ENCODE results near the gene ATL2. TPM values are rescaled to one million over a fixed set of nuclear protein-coding genes. Genes with fewer than 3 reads are reported as not detected.
"Not testable (repeated sequence)": the region's sequence is repeated elsewhere in the genome, so short reads cannot be mapped to it uniquely, and the experiment has no call there.

ATL2 gene
- total RNA-seq, result 10 to 100 TPM; 56.9 to 63.9 (median 60.2) TPM

GRCh38 chr2:38377050-38377828, at the start of gene ATL2:
TSS of gene ATL2 (minus strand) at chr2:38377273. CDS start at chr2:38377260, 13 bp downstream.
- ATAC-seq (peak; percentile 87), DNase-seq (peak; percentile 90)
- H3K27me3 Mint-ChIP-seq (ENCODE audit: low read depth), result peaks cover 2% of the 10 kb centered on the region
- no peaks in the 10 kb centered on the region for H3K9me3 Mint-ChIP-seq
- peak within 1 kb of the TSS; percentile 87 for H3K4me3 Mint-ChIP-seq
- no peaks in the 10 kb centered on the region for H3K36me3 Mint-ChIP-seq (ENCODE audit: insufficient read depth)
- H3K4me1 Mint-ChIP-seq (ENCODE audit: low read depth), result peaks cover 61% of the 10 kb centered on the region

DNA sequence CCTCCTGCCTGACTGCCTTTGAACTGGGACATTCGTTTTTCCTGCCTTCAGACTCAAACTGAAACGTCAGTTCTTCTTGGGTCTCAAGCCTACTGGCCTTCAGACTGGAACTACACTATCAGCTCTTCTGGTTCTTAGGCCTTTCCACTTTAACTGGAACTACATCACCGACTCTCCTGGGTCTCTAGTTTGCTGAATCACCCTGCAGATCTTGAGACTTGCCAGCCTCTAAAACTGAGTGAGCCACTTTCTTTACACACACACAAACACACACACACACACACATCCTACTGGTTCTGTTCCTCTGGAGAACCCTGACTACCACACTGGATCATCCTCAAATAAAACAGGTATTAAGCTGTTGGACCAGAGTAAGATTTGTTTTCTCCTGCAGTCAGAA, 46.7 kb upstream of the ATL2 start:
- no peak for ATAC-seq
- no peaks in the 10 kb centered on the region for H3K9me3 Mint-ChIP-seq

DNA sequence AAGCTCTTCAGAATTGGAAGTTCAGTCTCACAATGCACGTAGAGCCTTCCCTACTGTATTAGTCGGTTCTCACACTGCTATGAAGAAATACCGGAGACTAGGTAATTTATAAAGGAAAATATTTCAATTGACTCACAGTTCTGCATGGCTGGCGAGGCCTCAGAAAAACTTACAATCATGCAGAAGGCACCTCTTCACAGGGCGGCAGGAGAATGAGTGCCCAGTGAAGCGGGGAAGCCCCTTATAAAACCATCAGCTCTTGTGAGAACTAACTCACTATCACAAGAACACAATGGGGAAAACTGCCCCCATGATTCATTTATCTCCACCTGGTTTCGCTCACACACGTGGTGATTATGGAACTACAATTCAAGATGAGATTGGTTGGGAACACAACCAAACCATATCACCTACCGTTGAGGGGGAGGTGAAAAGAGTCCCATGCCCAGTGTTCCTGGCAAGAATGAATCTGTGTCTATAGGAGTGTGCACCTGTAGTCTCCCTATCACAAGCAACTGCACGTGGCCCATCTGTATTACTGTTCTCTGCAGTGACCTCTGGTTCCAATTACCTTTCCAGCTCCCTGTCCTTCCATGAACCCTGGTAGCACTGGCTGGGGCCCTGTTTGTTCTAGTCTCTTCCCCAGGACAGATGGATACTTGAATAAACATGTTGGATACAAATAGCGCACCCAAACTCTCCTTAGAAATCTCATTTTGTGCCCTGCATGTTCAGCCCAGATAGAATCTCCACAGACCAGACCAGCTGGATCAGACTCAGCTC, 44.4 kb upstream of the ATL2 start:
- Mint-ChIP-seq H3K4me3 (no peak overlapping the region), H3K27me3 (ENCODE audit: low read depth) (peaks cover 6% of the 10 kb centered on the region), H3K9me3 (no peaks in the 10 kb centered on the region), H3K36me3 (ENCODE audit: insufficient read depth) (no peaks in the 10 kb centered on the region), H3K4me1 (ENCODE audit: low read depth) (no peaks in the 10 kb centered on the region)
- ATAC-seq (no peak), DNase-seq (no peak)

More for the DNA sequence above, 46.7 kb upstream of the ATL2 start:
- Mint-ChIP-seq H3K36me3 (ENCODE audit: insufficient read depth) (no peaks in the 10 kb centered on the region), H3K4me3 (no peak overlapping the region), H3K4me1 (ENCODE audit: low read depth) (no peaks in the 10 kb centered on the region), H3K27me3 (ENCODE audit: low read depth) (peaks cover 6% of the 10 kb centered on the region)
- no peak for DNase-seq

DNA sequence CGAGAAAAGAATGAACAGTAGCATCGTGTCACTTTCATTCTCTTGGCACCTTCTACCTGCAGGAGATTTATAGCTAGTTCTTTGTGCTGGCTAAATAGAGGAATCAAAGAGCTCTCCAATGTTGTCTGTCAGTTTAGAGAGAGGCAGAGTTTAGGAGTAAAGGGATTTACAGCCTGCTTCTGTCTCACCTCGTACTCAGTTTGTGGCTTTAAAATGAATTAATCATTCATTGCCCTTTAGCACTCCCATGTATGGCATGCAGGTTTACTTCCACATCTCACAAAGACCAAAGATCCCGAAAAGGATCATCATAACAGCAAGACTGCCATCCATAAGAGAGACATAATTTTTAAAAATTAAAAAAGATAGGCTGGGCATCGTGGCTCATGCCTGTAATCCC, 42.4 kb upstream of the ATL2 start:
- H3K9me3 Mint-ChIP-seq, result no peaks in the 10 kb centered on the region
- H3K36me3 Mint-ChIP-seq (ENCODE audit: insufficient read depth), result no peaks in the 10 kb centered on the region
- no peak overlapping the region for H3K4me3 Mint-ChIP-seq

DNA sequence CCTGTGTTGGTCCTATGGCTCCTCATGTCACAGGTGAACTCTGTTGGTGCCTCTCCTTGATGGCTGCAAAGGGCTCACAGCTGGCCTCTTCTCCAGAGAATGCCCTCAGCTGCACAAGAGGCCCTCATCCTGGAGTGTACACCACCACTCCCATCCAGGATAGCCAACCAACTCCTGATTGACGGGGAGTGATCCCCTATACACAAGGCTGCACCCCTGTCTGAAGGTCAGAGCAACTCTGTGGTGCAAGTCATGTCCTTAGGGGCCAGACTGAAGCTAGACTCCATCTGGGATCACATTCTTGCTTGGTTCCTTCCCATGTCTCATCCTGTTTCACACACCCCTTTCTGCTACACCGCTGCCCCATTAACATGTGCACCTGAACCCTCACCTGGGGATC, 41.7 kb upstream of the ATL2 start:
- ATAC-seq, result no peak
- H3K4me3 Mint-ChIP-seq, result no peak overlapping the region

More for the DNA sequence above, 42.4 kb upstream of the ATL2 start:
- ATAC-seq (no peak), DNase-seq (no peak)
- Mint-ChIP-seq H3K4me1 (ENCODE audit: low read depth) (no peaks in the 10 kb centered on the region), H3K27me3 (ENCODE audit: low read depth) (peaks cover 2% of the 10 kb centered on the region)

DNA sequence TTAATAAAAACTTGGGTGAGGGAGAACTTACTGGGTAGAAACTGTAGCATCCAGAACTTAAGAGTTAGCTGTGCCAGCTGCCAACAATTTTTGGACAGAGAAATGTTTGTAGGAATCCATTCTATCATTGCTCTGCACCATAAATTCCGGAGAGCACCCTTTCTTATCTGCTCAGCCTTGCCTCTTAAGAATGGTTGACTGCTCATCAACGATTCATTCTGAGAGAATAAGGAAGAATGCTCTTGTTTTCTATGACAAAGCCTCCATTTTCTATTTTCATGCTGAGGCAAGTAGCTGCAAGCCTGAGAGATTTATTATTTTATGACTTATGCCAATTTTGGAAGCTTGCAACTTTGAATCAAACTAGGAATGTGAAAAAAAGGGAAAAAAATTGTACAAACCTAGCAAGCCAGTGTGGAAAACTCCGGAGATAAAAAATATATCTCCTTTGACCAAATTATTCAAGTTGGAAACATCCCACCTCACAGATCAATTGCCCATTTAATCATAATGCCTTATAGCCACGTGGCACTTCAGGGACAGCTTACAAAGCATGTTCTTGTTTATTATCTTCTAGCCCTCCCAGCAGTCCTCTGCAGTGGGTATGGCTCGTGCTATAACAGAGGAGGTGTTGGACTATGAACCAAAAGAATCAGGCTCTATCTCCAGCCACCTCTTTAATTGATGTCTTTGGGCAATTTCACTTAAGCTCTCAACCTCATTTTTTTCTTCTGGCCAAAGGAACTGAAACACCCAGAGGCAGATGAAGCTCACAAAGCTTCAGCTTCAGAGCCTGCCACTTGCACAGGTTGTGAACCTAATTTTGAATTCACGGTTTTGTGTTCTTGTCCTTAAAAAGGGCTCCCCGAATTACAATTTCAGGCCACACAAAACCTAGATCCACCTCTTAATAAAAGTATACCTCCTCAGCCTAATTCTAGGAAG, 40.9 kb upstream of the ATL2 start:
- H3K36me3 Mint-ChIP-seq (ENCODE audit: insufficient read depth), result no peaks in the 10 kb centered on the region
- ATAC-seq (no peak), DNase-seq (no peak)

More for the DNA sequence above, 41.7 kb upstream of the ATL2 start:
- H3K27me3 Mint-ChIP-seq (ENCODE audit: low read depth), result peaks cover 2% of the 10 kb centered on the region
- H3K9me3 Mint-ChIP-seq, result no peaks in the 10 kb centered on the region
- no peaks in the 10 kb centered on the region for H3K36me3 Mint-ChIP-seq (ENCODE audit: insufficient read depth)
- no peak for DNase-seq
- H3K4me1 Mint-ChIP-seq (ENCODE audit: low read depth), result no peaks in the 10 kb centered on the region

DNA sequence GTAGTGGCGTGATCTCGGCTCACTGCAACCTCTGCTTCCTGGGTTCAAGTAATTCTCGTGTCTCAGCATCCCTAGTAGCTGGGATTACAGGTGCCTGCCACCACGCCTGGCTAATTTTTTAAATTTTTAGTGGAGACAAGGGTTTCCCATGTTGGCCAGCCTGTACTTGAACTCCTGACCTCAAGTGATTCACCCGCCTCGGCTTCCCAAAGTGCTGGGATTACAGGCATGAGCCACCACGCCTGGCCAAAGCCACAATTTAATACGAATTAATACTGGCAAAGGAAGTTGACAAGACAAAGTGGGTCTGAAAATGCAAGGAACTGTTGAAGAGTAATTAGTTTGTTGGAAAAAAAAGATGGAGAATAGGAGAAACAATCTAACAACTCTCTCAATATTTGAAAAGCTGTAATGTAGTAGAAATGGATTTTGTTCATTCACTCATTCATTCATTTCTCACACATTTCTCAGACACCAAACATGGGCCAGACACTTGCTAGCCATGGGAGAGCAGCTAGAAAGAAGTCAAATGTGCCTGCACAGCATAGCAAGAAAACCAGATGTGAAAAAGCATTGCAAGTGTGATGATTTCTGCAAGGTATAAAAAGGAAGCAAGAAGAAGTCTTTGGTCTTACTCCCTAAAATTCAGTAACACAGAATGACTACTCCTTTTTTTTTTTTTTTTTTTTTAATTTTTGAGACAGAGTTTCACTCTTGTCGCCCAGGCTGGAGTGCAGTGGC, 39.4 kb upstream of the ATL2 start:
- no peak overlapping the region for H3K4me3 Mint-ChIP-seq
- peaks cover 2% of the 10 kb centered on the region for H3K27me3 Mint-ChIP-seq (ENCODE audit: low read depth)
- H3K36me3 Mint-ChIP-seq (ENCODE audit: insufficient read depth), result no peaks in the 10 kb centered on the region
- peaks cover 8% of the 10 kb centered on the region for H3K9me3 Mint-ChIP-seq
- no peak for ATAC-seq
- DNase-seq, result no peak
- no peaks in the 10 kb centered on the region for H3K4me1 Mint-ChIP-seq (ENCODE audit: low read depth)

More for the DNA sequence above, 40.9 kb upstream of the ATL2 start:
- Mint-ChIP-seq H3K9me3 (no peaks in the 10 kb centered on the region), H3K4me1 (ENCODE audit: low read depth) (no peaks in the 10 kb centered on the region), H3K27me3 (ENCODE audit: low read depth) (peaks cover 2% of the 10 kb centered on the region), H3K4me3 (no peak overlapping the region)

- Mint-ChIP-seq H3K4me3 (no peak overlapping the region), H3K27me3 (ENCODE audit: low read depth) (peaks cover 2% of the 10 kb centered on the region), H3K4me1 (ENCODE audit: low read depth) (no peaks in the 10 kb centered on the region), H3K36me3 (ENCODE audit: insufficient read depth) (no peaks in the 10 kb centered on the region), H3K9me3 (peaks cover 8% of the 10 kb centered on the region)
- DNase-seq (no peak), ATAC-seq (no peak)
Measured at GRCh38 chr2:38415728-38416291, 38.7 kb upstream of the ATL2 start.

DNA sequence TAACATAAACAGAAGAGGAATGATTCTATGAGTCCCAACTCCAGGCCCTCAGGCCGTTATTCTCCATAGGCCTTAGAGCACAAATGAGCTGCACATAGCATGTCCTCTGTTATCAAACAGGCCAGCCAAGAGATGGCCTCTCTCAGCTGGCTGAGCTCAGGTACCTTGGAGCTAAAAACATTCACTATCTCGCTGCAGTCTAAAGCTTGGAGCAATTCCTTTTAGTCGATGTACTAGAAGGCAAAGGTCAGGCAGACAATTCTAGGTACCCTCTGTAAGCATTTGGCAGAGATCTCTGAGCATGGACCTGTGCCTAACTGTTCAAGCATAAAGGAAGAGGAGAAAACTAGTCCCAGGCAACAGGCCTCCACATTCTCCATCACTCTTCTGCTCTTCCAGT, 38.0 kb upstream of the ATL2 start:
- no peak for ATAC-seq
- H3K9me3 Mint-ChIP-seq, result peaks cover 8% of the 10 kb centered on the region
- no peak overlapping the region for H3K4me3 Mint-ChIP-seq
- peaks cover 2% of the 10 kb centered on the region for H3K27me3 Mint-ChIP-seq (ENCODE audit: low read depth)
- no peaks in the 10 kb centered on the region for H3K36me3 Mint-ChIP-seq (ENCODE audit: insufficient read depth)
- H3K4me1 Mint-ChIP-seq (ENCODE audit: low read depth), result no peaks in the 10 kb centered on the region
- DNase-seq, result no peak

DNA sequence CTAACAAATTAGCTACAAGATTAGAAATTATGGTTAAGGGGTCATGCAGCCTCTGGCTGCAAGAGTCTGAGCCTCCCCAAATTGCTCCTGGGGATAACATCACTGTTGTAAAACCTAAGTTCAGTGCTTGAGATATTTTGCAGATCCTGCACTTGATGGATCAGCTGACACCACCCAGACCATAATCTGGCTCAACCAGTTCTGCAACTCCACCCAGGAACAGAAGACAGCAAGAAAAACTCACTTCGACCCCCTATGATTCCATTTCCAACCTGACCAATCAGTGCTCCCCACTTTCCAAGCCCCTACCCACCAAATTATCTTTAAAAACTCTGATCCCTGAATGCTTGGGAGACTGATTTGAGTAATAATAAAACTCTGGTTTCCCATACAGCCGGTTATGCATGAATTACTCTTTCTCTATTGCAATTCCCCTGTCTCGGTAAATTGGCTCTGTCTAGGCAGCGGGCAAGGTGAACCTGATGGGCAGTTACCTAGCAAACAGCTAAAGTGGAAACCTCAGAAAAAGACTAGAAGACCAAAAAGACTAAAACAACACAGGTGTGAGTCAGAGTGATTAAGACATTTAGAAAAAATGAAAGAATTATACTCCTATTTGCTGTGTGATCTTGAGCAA, 35.3 kb upstream of the ATL2 start:
- H3K4me3 Mint-ChIP-seq; H3K27me3 Mint-ChIP-seq (ENCODE audit: low read depth); DNase-seq; H3K9me3 Mint-ChIP-seq; ATAC-seq; H3K4me1 Mint-ChIP-seq (ENCODE audit: low read depth); H3K36me3 Mint-ChIP-seq (ENCODE audit: insufficient read depth): not testable (repeated sequence)

DNA sequence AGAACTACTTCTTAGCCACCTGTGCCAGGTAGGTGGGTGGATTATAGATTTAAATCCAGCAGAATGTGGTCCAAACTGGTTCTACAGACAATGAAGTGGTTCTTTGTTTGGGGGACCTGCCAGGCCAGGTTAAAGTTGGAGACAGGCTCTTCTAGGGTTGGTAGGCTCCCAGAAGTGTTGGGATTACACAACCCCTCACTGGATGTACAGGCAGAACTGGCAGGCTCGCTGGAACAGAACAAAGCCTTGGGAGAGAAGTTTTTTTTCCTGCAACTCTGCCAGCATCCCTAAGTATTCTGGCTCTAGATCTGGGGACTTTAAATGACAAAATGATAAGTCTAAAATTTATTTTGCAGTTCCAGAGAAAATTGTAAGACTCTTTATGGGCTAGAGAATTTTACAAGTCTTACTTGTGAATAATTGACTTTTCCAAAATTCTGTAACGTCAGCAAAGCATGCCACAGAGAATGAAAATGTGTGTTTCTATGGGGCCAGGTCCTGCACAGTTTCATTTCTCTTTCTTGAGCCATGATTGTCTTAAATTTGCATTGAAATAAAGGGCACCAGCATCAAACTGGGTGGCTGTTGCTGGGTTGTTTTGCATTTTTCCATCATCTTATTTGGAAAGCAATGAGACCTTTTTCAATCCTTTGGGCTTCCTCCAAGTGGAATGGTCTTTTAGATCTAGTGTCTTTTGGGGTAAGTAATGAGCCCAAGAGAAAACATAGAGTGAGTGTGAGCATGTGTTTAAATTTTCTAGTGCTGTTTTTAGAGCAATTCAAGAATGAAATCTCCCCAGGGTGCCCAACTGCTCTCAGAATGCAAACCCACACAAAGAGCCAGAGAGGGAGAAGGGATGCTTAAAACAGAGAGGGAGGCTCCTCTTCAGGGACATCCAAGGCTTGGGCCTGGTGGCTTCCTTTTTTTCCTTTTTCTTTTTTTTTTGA, 32.4 kb upstream of the ATL2 start:
- ATAC-seq (no peak), DNase-seq (no peak)
- Mint-ChIP-seq H3K4me3 (no peak overlapping the region), H3K9me3 (peaks cover 8% of the 10 kb centered on the region), H3K4me1 (ENCODE audit: low read depth) (no peaks in the 10 kb centered on the region), H3K27me3 (ENCODE audit: low read depth) (no peaks in the 10 kb centered on the region), H3K36me3 (ENCODE audit: insufficient read depth) (no peaks in the 10 kb centered on the region)

- no peak for ATAC-seq
- Mint-ChIP-seq H3K36me3 (ENCODE audit: insufficient read depth) (no peaks in the 10 kb centered on the region), H3K27me3 (ENCODE audit: low read depth) (no peaks in the 10 kb centered on the region), H3K4me1 (ENCODE audit: low read depth) (no peaks in the 10 kb centered on the region), H3K9me3 (peaks cover under 1% of the 10 kb centered on the region), H3K4me3 (no peak overlapping the region)
- DNase-seq, result no peak
Measured at GRCh38 chr2:38407111-38407682, 30.1 kb upstream of the ATL2 start.
